NCI-H524 (cell line): ENCODE results near the gene NFKBIB.

ENCODE experiments used
- DNase-seq, 2 experiments: peaks; one replicate each; lab custom pipeline; 2025; lab: John Stamatoyannopoulos, UW

Gene NFKBIB

DNA sequence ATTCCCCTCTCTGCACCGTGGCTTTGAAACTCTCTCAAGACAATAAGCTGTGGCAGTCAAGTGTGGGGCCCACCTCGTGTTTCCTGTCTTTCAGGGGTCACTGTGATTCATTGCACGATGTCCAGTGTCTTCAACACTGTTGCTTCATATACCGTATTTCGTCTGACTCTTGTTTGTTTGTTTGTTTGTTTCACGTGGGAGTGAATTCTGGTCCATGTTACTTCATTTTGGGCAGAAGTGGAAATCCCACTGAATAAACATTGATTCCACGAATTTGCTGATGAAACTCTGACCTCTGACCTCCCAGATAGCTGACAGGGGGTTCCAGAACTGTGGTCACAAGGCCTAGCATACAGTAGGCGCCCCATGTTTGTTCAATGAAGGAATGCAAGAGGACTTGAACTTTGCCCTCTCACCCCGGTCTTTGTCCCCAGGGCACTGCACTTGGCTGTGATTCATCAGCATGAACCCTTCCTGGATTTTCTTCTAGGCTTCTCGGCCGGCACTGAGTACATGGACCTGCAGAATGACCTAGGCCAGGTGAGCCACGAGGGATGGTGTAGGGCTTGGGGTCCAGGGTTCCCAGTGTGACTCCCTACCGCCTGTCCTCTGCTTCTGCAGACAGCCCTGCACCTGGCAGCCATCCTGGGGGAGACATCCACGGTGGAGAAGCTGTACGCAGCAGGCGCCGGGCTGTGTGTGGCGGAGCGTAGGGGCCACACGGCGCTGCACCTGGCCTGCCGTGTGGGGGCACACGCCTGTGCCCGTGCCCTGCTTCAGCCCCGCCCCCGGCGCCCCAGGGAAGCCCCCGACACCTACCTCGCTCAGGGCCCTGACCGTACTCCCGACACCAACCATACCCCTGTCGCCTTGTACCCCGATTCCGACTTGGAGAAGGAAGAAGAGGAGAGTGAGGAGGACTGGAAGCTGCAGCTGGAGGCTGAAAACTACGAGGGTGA is 5.1 kb downstream of the NFKBIB start:
- no peak for DNase-seq

- DNase-seq: no peak
These were observed 5.9 kb downstream of the NFKBIB start for GRCh38 chr19:38905620-38906019.

DNA sequence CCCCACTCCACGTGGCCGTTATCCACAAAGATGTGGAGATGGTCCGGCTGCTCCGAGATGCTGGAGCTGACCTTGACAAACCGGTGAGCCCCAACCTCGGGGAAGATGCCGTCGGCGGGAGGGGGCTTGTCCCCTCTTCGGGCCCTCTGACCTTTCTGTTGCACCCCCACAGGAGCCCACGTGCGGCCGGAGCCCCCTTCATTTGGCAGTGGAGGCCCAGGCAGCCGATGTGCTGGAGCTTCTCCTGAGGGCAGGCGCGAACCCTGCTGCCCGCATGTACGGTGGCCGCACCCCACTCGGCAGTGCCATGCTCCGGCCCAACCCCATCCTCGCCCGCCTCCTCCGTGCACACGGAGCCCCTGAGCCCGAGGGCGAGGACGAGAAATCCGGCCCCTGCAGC is 7.5 kb downstream of the NFKBIB start:
- DNase-seq: no peak

DNA sequence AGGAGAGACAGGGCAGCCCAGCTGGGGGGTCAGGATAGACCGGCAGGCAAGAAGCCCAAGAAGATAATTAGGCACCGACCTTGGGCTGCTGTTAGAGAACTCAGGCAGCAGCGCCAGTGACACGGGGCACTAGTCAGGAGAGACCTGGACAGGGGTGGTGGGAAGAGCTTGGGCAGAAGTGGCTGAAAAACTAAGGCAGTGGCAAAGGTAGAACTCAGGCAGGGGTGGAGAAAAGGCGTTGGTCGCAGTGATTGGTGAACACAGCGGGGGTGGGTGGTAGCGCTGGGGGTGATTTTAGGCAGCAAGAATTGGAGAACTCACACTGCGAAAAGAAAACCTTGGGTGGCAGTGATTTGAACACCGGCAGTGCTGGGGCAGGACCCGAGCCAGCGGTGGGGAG is 7.9 kb downstream of the NFKBIB start:
- DNase-seq: no peak

- DNase-seq: no peak
These were observed 9.1 kb downstream of the NFKBIB start for GRCh38 chr19:38908911-38909310.

GRCh38 chr19:38910488-38910887 is 10.7 kb downstream of the NFKBIB start:
- DNase-seq: no peak

DNA sequence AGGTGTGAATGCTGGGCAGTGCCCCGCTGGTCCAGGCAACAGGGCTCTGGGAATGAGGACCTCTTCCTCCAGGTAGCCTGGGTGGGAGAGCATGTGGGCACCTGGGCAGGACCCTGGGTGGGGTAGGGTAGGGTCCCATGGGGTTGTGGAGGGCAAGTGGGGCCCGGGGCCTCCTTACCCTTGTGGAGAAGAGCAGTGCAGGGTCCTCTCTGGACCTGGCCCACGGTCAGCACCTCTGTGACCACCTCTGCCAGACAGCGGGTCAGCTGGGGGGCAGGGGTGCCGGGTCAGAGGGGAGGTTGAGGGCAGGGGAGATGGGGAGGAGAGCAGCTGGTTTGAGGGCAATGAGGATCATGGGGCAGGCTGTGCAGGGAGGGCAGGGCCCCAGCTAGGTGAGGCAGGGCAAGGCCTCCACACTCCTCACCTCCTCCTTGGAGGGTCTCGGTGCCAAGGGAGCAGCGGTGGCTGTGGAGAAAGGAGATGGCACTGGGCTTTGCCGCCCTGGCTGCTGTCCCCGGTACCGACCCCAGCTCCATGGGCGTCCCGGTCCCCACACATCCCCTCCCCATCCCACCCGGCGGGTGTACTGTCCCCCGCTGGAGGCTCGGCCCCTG is 11.7 kb downstream of the NFKBIB start:
- DNase-seq: no peak

GRCh38 chr19:38912600-38913514 is 13.1 kb downstream of the NFKBIB start:
- no peak for DNase-seq

GRCh38 chr19:38913958-38914357 is 14.2 kb downstream of the NFKBIB start:
- DNase-seq: no peak

DNA sequence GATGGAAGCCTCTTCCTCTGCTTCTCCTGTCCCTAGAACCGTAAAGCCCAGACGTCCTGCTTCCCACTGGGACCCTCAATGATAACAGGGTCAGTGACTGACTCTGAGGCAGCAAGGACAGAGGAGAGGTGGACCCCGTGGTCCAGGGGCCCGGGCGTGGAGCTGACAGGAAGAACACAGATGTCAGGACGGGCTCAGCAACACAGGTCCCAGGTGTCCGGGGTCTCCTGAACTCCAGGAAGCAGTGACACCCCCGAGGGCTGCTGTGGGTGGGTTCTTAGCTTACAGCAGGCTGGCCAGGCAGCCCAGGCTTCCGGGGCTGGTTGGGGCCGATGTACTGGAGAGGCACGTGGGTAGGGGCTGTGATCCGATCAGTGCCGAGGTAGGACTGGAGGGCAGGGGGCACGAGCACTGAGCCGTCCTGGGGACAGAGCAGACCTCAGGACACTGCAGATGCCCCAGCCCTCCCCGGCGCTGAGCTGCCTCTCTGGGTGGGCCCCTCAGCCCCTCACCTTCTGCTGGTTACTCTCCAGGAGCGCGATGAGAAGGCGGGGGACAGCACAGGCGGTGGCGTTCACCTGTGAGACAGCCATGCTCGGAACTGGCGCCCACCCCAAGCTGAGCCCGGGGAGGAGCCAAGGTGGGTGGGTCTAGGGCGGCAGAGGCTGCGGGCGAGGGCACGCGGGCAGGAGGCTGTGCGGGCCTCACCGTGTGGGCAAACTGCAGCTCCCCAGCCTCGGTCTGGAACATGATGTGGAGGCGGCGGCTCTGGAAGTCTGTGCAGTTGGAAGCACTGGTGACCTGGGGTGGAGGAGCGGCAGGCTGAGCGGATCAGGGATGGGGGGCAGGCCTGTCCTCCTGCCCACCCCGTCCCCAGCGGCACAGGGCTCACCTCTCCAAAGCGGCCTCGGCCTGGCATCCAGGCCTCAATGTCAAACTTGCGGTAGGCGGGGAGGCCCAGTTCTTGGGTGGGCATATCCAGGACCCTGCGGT is 15.9 kb downstream of the NFKBIB start:
- no peak for DNase-seq

- DNase-seq: no peak
These were observed 17.7 kb downstream of the NFKBIB start for GRCh38 chr19:38917516-38917915.

GRCh38 chr19:38917921-38918491 is 18.2 kb downstream of the NFKBIB start:
- DNase-seq: peak in 1 of 2 experiments; percentile 23

DNA sequence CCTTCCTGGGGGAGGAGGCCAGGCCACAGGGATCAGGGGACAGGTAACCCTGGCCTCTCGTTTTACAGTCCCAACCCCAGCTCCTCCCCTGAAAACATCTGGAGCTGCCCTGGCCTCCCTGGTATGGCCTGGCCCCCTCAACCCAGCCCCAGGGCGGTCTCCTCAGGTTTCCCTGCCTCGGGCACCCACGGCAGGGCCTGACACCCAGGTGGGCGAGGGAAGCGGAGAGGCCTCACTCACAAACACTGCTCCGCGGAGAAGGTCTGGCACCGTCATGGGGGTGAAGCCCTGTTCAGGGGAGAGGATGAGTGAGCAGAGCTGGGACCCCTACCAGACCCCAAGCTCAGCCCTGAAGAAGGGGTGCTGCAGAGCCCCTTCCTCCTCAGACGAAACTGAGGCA is 18.8 kb downstream of the NFKBIB start:
- DNase-seq: no peak

DNA sequence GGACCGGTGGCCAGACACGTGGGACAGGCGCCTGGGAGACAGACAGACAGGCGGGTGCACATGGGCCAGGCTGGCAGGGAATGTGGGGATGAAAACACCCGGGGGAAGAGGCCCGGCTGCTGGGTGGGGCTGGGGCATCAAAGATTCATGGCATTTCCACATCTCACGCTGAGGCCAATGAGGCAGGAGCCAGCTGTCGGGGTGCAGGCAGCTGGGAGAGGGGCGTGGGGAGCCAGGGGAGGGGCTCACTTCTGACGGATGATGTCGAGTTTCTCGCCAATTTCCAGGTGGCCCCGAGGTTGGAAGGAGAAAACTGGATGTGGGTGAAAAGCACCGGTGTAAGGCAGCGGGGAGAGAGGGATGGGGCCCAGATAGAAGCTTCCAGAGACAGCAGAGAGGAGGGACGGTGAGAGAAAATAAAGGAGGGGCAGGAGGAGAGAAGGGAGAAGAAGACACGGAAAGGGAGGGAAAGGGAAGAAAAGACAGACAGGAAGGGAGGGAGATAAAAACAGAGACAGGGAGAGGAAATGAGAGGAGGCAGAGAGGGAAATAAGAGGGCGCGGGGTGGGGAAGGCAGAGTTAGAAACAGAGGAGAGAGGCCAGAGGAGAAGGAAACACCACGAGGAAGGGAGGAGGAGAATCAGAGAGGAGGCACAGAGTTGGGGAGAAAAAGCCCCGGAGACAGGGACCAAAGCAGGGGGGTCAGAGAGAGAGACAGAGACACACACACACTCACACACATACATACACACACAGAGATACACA is 20.2 kb downstream of the NFKBIB start:
- DNase-seq: no peak

GRCh38 chr19:38920602-38921419 is 21.0 kb downstream of the NFKBIB start:
- DNase-seq: no peak

GRCh38 chr19:38921420-38922274 is 21.9 kb downstream of the NFKBIB start:
- DNase-seq: no peak

GRCh38 chr19:38922482-38922881 is 22.7 kb downstream of the NFKBIB start:
- no peak for DNase-seq

DNA sequence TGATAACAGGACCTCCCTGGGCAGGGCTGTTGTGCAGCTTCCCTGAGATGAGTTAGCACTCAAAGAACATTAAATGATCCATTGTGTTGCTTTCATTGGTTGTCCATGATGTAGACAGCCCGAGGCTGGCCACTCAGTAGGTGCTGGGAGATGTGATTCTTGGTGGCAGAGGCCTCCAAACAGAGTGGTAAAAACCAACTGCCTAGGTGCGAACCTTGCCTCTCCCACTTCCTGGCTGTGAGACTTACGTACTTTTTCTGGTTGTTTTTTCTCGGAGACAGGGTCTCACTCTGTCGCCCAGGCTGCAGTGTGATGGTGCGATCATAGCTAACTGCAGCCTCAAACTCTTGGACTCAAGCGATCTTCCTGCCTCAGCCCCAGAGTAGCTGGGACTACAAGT is 24.6 kb downstream of the NFKBIB start:
- DNase-seq: no peak
